A549 (cell line): Measurements from ENCODE around the gene HOXD10.

ENCODE experiments used
- BHLHE40 ChIP-seq: IDR thresholded peaks from 2 replicates; pipeline ENCODE4 v1.6.1; 2012; ENCODE audit warnings: low read depth, low read length, inconsistent platforms
- RARB ChIP-seq: fragments of 250-450 bp; sonication (Bioruptor Pico); IDR thresholded peaks from 2 replicates; pipeline ENCODE4 v1.8.0; 2021; ENCODE audit warnings: mild to moderate bottlenecking, moderate library complexity
- SMC3 ChIP-seq: fragments of >200 bp; sonication (Bioruptor Twin); formaldehyde crosslinking; IDR thresholded peaks from 3 replicates; pipeline ENCODE4 v1.6.1; 2018; ENCODE audit warnings: inconsistent platforms
- TP53 ChIP-seq: fragments of 250-450 bp; sonication (Bioruptor Pico); IDR thresholded peaks from 2 replicates; pipeline ENCODE4 v1.5.0; 2021; ENCODE audit warnings: mild to moderate bottlenecking, moderate library complexity
- TF ChIP-seq, protein P1 (sequence below): IDR thresholded peaks from 2 replicates; pipeline ENCODE4 v1.6.1; 2012
- TF ChIP-seq, protein P2 (sequence below): fragments of >200 bp; sonication (Bioruptor Twin); formaldehyde crosslinking; IDR thresholded peaks from 3 replicates; pipeline ENCODE4 v1.5.1; 2016

DNA sequence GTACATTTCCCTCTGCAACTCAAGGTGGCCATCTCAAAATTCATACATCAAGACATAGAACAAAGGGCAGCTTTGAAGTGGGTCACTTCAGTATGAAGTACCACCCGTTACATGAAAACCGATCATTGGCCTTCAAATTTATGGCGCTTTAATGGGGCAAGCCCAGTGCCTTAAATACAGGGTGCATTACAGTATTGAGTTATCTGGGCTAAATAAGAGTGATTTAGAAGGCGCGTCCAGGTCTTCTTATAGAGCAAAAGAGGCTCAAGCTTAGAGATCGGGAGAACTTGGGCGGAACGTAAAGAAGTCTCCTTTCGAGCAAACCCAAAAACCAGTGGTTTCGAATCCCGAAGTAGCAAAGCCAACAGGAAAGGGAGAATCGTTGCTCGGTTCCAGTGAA lies 47.6 kb downstream of the HOXD10 start:
- no peak for TF ChIP-seq BHLHE40
- TF ChIP-seq SMC3: no peak
- TF ChIP-seq, protein P1, sequence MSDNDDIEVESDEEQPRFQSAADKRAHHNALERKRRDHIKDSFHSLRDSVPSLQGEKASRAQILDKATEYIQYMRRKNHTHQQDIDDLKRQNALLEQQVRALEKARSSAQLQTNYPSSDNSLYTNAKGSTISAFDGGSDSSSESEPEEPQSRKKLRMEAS: no peak
- TF ChIP-seq, protein P2, sequence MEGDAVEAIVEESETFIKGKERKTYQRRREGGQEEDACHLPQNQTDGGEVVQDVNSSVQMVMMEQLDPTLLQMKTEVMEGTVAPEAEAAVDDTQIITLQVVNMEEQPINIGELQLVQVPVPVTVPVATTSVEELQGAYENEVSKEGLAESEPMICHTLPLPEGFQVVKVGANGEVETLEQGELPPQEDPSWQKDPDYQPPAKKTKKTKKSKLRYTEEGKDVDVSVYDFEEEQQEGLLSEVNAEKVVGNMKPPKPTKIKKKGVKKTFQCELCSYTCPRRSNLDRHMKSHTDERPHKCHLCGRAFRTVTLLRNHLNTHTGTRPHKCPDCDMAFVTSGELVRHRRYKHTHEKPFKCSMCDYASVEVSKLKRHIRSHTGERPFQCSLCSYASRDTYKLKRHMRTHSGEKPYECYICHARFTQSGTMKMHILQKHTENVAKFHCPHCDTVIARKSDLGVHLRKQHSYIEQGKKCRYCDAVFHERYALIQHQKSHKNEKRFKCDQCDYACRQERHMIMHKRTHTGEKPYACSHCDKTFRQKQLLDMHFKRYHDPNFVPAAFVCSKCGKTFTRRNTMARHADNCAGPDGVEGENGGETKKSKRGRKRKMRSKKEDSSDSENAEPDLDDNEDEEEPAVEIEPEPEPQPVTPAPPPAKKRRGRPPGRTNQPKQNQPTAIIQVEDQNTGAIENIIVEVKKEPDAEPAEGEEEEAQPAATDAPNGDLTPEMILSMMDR: no peak
- no peak for TF ChIP-seq TP53
- TF ChIP-seq RARB: no peak
